HepG2 (cell line): ENCODE data around the gene CLRN2. TPM values are rescaled to one million over a fixed set of nuclear protein-coding genes. Genes with fewer than 3 reads are reported as not detected.

Experiments
- CEBPZ ChIP-seq: IDR thresholded peaks from 2 replicates; pipeline ENCODE4 v1.6.1; 2012; ENCODE audit warnings: low read length, improper control_type of control experiment
- JUN ChIP-seq: sonication (generic); formaldehyde crosslinking; IDR thresholded peaks from 2 replicates; pipeline ENCODE4 v1.4.0; 2020; ENCODE audit warnings: mild to moderate bottlenecking, missing genetic modification reagents
- KDM1A ChIP-seq: IDR thresholded peaks from 2 replicates; pipeline ENCODE4 v1.6.1; 2016; ENCODE audit warnings: missing compliant biosample characterization
- NR2F2 ChIP-seq: IDR thresholded peaks from 2 replicates; pipeline ENCODE4 v1.6.1; 2012; ENCODE audit warnings: low read depth, inconsistent platforms, borderline replicate concordance
- ONECUT2 ChIP-seq: sonication (generic); formaldehyde crosslinking; IDR thresholded peaks from 2 replicates; pipeline ENCODE4 v1.4.0; 2020; ENCODE audit warnings: missing genetic modification reagents
- SKI ChIP-seq: fragments of 450-650 bp; IDR thresholded peaks from one replicate; pipeline ENCODE4 v1.6.1; 2018; ENCODE audit warnings: mild to moderate bottlenecking; ENCODE audit not compliant: partially characterized antibody
- ZNF251 ChIP-seq: sonication (generic); formaldehyde crosslinking; IDR thresholded peaks from 2 replicates; pipeline ENCODE4 v1.9.0; 2021; ENCODE audit warnings: mild to moderate bottlenecking, missing genetic modification reagents
- ZNF484 ChIP-seq: sonication (generic); formaldehyde crosslinking; IDR thresholded peaks from 2 replicates; pipeline ENCODE4 v1.5.1; 2020; ENCODE audit warnings: mild to moderate bottlenecking, low read depth, missing genetic modification reagents, borderline replicate concordance
- ZZZ3 ChIP-seq: sonication (generic); formaldehyde crosslinking; IDR thresholded peaks from 2 replicates; pipeline ENCODE4 v1.4.0; 2020; ENCODE audit warnings: missing genetic modification reagents, mild to moderate bottlenecking, borderline replicate concordance
- polyA plus RNA-seq, 8 experiments: library from polyadenylated mRNA; depleted of rRNA in 3 of 8; stranded (reverse) in 7 of 8; unstranded in 1 of 8; fragments of >200 nt; fragmentation: Illumina TruSeq in 4 of 8; extraction: Trizol in 4 of 8; gene quantifications; 2 replicates each; pipeline versions ENCODE4 v1.2.1 to v1.2.3, GENCODE V29; 2011 to 2016; ENCODE audit warnings: low read depth in 4 of 8, missing spikeins in 1 of 8, mixed read lengths in 1 of 8; ENCODE audit not compliant: insufficient read depth in 1 of 8
- total RNA-seq, 5 experiments: library from RNA; depleted of rRNA; stranded (reverse); fragments of >200 nt; fragmentation: Illumina TruSeq; extraction: Trizol; gene quantifications; 2 replicates each; pipeline ENCODE4 v1.2.3, GENCODE V29; 2016; ENCODE audit warnings: low read depth in 1 of 5
- TF ChIP-seq, protein P1 (sequence below): sonication (generic); formaldehyde crosslinking; IDR thresholded peaks from 2 replicates; pipeline ENCODE4 v1.4.0; 2020; ENCODE audit warnings: missing genetic modification reagents
- TF ChIP-seq, protein P2 (sequence below): IDR thresholded peaks from 2 replicates; pipeline ENCODE4 v1.4.0; 2020; ENCODE audit warnings: mild to moderate bottlenecking, missing genetic modification reagents
- TF ChIP-seq, protein P3 (sequence below): sonication (generic); formaldehyde crosslinking; IDR thresholded peaks from 2 replicates; pipeline ENCODE4 v1.8.1; 2023; ENCODE audit warnings: mild to moderate bottlenecking, inconsistent platforms, moderate library complexity, missing genetic modification reagents, borderline replicate concordance
- TF ChIP-seq, protein P4 (sequence below): IDR thresholded peaks from 2 replicates; pipeline ENCODE4 v1.6.1; 2016; ENCODE audit warnings: low read depth, missing genetic modification reagents, missing compliant biosample characterization

Gene CLRN2
- total and polyA plus RNA-seq, 2 of the 13 experiments (the other 11 are each of a cell fraction or from before 2014, with no cell fraction given): not detected

- TF ChIP-seq CEBPZ (no peak), ONECUT2 (CRISPR knock-in tag) (no peak), ZNF251 (no peak), ZNF484 (CRISPR knock-in tag) (no peak), KDM1A (no peak), NR2F2 (0 out of 2 replicates have a peak, but pooled peaks have one; percentile 35), SKI (peak; percentile 63), ZZZ3 (CRISPR knock-in tag) (no peak), JUN (peak; percentile 96)
- TF ChIP-seq, protein P1, sequence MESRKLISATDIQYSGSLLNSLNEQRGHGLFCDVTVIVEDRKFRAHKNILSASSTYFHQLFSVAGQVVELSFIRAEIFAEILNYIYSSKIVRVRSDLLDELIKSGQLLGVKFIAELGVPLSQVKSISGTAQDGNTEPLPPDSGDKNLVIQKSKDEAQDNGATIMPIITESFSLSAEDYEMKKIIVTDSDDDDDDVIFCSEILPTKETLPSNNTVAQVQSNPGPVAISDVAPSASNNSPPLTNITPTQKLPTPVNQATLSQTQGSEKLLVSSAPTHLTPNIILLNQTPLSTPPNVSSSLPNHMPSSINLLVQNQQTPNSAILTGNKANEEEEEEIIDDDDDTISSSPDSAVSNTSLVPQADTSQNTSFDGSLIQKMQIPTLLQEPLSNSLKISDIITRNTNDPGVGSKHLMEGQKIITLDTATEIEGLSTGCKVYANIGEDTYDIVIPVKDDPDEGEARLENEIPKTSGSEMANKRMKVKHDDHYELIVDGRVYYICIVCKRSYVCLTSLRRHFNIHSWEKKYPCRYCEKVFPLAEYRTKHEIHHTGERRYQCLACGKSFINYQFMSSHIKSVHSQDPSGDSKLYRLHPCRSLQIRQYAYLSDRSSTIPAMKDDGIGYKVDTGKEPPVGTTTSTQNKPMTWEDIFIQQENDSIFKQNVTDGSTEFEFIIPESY: peak; percentile 39; the same call in 1 of the 2 replicates
- TF ChIP-seq, protein P2, sequence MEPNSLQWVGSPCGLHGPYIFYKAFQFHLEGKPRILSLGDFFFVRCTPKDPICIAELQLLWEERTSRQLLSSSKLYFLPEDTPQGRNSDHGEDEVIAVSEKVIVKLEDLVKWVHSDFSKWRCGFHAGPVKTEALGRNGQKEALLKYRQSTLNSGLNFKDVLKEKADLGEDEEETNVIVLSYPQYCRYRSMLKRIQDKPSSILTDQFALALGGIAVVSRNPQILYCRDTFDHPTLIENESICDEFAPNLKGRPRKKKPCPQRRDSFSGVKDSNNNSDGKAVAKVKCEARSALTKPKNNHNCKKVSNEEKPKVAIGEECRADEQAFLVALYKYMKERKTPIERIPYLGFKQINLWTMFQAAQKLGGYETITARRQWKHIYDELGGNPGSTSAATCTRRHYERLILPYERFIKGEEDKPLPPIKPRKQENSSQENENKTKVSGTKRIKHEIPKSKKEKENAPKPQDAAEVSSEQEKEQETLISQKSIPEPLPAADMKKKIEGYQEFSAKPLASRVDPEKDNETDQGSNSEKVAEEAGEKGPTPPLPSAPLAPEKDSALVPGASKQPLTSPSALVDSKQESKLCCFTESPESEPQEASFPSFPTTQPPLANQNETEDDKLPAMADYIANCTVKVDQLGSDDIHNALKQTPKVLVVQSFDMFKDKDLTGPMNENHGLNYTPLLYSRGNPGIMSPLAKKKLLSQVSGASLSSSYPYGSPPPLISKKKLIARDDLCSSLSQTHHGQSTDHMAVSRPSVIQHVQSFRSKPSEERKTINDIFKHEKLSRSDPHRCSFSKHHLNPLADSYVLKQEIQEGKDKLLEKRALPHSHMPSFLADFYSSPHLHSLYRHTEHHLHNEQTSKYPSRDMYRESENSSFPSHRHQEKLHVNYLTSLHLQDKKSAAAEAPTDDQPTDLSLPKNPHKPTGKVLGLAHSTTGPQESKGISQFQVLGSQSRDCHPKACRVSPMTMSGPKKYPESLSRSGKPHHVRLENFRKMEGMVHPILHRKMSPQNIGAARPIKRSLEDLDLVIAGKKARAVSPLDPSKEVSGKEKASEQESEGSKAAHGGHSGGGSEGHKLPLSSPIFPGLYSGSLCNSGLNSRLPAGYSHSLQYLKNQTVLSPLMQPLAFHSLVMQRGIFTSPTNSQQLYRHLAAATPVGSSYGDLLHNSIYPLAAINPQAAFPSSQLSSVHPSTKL (CRISPR knock-in tag): peak; percentile 93
- TF ChIP-seq, protein P3, sequence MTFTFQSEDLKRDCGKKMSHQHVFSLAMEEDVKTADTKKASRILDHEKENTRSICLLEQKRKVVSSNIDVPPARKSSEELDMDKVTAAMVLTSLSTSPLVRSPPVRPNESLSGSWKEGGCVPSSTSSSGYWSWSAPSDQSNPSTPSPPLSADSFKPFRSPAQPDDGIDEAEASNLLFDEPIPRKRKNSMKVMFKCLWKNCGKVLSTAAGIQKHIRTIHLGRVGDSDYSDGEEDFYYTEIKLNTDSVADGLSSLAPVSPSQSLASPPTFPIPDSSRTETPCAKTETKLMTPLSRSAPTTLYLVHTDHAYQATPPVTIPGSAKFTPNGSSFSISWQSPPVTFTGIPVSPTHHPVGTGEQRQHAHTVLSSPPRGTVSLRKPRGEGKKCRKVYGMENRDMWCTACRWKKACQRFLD (CRISPR knock-in tag): no peak
- TF ChIP-seq, protein P4, sequence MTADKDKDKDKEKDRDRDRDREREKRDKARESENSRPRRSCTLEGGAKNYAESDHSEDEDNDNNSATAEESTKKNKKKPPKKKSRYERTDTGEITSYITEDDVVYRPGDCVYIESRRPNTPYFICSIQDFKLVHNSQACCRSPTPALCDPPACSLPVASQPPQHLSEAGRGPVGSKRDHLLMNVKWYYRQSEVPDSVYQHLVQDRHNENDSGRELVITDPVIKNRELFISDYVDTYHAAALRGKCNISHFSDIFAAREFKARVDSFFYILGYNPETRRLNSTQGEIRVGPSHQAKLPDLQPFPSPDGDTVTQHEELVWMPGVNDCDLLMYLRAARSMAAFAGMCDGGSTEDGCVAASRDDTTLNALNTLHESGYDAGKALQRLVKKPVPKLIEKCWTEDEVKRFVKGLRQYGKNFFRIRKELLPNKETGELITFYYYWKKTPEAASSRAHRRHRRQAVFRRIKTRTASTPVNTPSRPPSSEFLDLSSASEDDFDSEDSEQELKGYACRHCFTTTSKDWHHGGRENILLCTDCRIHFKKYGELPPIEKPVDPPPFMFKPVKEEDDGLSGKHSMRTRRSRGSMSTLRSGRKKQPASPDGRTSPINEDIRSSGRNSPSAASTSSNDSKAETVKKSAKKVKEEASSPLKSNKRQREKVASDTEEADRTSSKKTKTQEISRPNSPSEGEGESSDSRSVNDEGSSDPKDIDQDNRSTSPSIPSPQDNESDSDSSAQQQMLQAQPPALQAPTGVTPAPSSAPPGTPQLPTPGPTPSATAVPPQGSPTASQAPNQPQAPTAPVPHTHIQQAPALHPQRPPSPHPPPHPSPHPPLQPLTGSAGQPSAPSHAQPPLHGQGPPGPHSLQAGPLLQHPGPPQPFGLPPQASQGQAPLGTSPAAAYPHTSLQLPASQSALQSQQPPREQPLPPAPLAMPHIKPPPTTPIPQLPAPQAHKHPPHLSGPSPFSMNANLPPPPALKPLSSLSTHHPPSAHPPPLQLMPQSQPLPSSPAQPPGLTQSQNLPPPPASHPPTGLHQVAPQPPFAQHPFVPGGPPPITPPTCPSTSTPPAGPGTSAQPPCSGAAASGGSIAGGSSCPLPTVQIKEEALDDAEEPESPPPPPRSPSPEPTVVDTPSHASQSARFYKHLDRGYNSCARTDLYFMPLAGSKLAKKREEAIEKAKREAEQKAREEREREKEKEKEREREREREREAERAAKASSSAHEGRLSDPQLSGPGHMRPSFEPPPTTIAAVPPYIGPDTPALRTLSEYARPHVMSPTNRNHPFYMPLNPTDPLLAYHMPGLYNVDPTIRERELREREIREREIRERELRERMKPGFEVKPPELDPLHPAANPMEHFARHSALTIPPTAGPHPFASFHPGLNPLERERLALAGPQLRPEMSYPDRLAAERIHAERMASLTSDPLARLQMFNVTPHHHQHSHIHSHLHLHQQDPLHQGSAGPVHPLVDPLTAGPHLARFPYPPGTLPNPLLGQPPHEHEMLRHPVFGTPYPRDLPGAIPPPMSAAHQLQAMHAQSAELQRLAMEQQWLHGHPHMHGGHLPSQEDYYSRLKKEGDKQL (CRISPR knock-in tag): no peak
These were observed 29.2 kb downstream of the CLRN2 start (continued) for GRCh38 chr4:17544205-17544604.
